K562 (cell line): ENCODE results near the gene APC2. TPM values are rescaled to one million over a fixed set of nuclear protein-coding genes. Genes with fewer than 3 reads are reported as not detected.

ENCODE experiments used
- BDP1 ChIP-seq: IDR thresholded peaks from 3 replicates; pipeline ENCODE4 v1.6.1; 2011; ENCODE audit not compliant: insufficient read length, insufficient read depth
- E4F1 ChIP-seq: fragments of 250-450 bp; sonication (Bioruptor Pico); IDR thresholded peaks from 2 replicates; pipeline ENCODE4 v1.5.0; 2021; ENCODE audit warnings: mild to moderate bottlenecking, borderline replicate concordance
- EP400 ChIP-seq: fragments of 450-650 bp; IDR thresholded peaks from 2 replicates; pipeline ENCODE4 v1.6.1; 2017; ENCODE audit warnings: antibody characterized with exemption, mild to moderate bottlenecking, moderate library complexity
- FOXP4 ChIP-seq: sonication (generic); formaldehyde crosslinking; IDR thresholded peaks from 2 replicates; pipeline ENCODE4 v1.8.0; 2022; ENCODE audit warnings: mild to moderate bottlenecking, missing genetic modification reagents, borderline replicate concordance
- HNRNPLL ChIP-seq: fragments of 200-400 bp; formaldehyde crosslinking; IDR thresholded peaks from 2 replicates; pipeline ENCODE4 v1.6.1; 2017; ENCODE audit warnings: low read length, low read depth, mild to moderate bottlenecking; ENCODE audit not compliant: poor library complexity, severe bottlenecking
- LARP7 ChIP-seq: fragments of 450-650 bp; IDR thresholded peaks from 2 replicates; pipeline ENCODE4 v1.6.1; 2016
- NELFE ChIP-seq: IDR thresholded peaks from 2 replicates; pipeline ENCODE4 v1.6.1; 2011; ENCODE audit warnings: mild to moderate bottlenecking; ENCODE audit not compliant: insufficient read depth, insufficient read length
- NEUROD1 ChIP-seq: fragments of 150-350 bp; IDR thresholded peaks from 2 replicates; pipeline ENCODE4 v1.6.1; 2014; ENCODE audit warnings: borderline replicate concordance, low read length, low read depth; ENCODE audit not compliant: partially characterized antibody
- NR3C1 ChIP-seq: sonication (generic); formaldehyde crosslinking; IDR thresholded peaks from 2 replicates; pipeline ENCODE4 v1.8.1; 2022; ENCODE audit warnings: missing genetic modification reagents
- SRSF7 ChIP-seq: fragments of 200-400 bp; formaldehyde crosslinking; optimal IDR thresholded peaks from 2 replicates; pipeline ENCODE3; 2017; ENCODE audit warnings: mild to moderate bottlenecking, low read depth, low read length
- TFAM ChIP-seq: fragments of 250-450 bp; sonication (Bioruptor Pico); conservative IDR thresholded peaks from 2 replicates; pipeline ENCODE4 v1.5.0; 2021; ENCODE audit warnings: mild to moderate bottlenecking, moderate library complexity
- TRIM24 ChIP-seq, 2 experiments: fragments of 450-650 bp; IDR thresholded peaks; 2 replicates each; pipeline ENCODE4 v1.6.1; 2016
- ZBTB43 ChIP-seq: sonication (generic); formaldehyde crosslinking; IDR thresholded peaks from 2 replicates; pipeline ENCODE4 v1.8.0; 2023; ENCODE audit warnings: mild to moderate bottlenecking, missing genetic modification reagents
- ZC3H11A ChIP-seq: IDR thresholded peaks from 2 replicates; pipeline ENCODE4 v1.6.1; 2012; ENCODE audit warnings: low read depth, low read length, improper control_type of control experiment
- ZMIZ1 ChIP-seq, 2 experiments: fragments of 150-350 bp in 1 of 2; IDR thresholded peaks; 2 replicates each; pipeline ENCODE4 v1.6.1; 2012 to 2016; ENCODE audit warnings: low read depth in 2 of 2, low read length in 2 of 2, mild to moderate bottlenecking in 1 of 2, moderate library complexity in 1 of 2
- ZNF23 ChIP-seq: fragments of 250-450 bp; sonication (Bioruptor Pico); IDR thresholded peaks from 2 replicates; pipeline ENCODE4 v1.4.0; 2020; ENCODE audit warnings: mild to moderate bottlenecking
- ZNF696 ChIP-seq: fragments of 250-450 bp; sonication (Bioruptor Pico); conservative IDR thresholded peaks from 2 replicates; pipeline ENCODE4 v1.4.0; 2020; ENCODE audit warnings: mild to moderate bottlenecking, moderate library complexity
- polyA plus RNA-seq, 8 experiments: library from polyadenylated mRNA; depleted of rRNA in 4 of 8; stranded (reverse) in 5 of 8; unstranded in 3 of 8; fragments of >200 nt; fragmentation: Nextera tagmentation in 2 of 8; fragmentation: Illumina TruSeq in 1 of 8; extraction: Ambion mirVana in 2 of 8; extraction: Trizol in 1 of 8; gene quantifications; 2 replicates each; pipeline versions ENCODE4 v1.2.1 to v1.2.3, GENCODE V29; 2011 to 2014; ENCODE audit warnings: inconsistent platforms in 1 of 8, missing spikeins in 1 of 8
- total RNA-seq, 7 experiments: library from RNA; depleted of rRNA in 6 of 7; stranded (reverse); fragments of >200 nt in 6 of 7; fragmentation: Illumina TruSeq in 2 of 7; extraction: Trizol in 2 of 7; gene quantifications; 2 replicates each; pipeline versions ENCODE4 v1.2.1 to v1.2.3, GENCODE V29; 2011 to 2021; ENCODE audit warnings: low replicate concordance in 1 of 7

The APC2 gene
- total and polyA plus RNA-seq, 9 of the 15 experiments (the other 6 are each of a cell fraction or from before 2014, with no cell fraction given): 0.01 to 0.40 (median 0.05) TPM; not detected in 3

GRCh38 chr19:1490311-1491113 is 40.6 kb downstream of the APC2 start, which contains the start of gene PCSK4 (continued):
- TF ChIP-seq ZBTB43 (no peak), ZNF696 (CRISPR knock-in tag) (no peak), SRSF7 (no peak), TFAM (CRISPR knock-in tag) (no peak), BDP1 (no peak), E4F1 (no peak), EP400 (no peak), LARP7 (no peak), NELFE (no peak), ZC3H11A (no peak), HNRNPLL (peak; percentile 85), TRIM24 (IDR thresholded peaks at IDR 0.05) (no peak), NEUROD1 (peak; percentile 65), ZMIZ1 (IDR thresholded peaks at IDR 0.05; ENCODE audit: low read depth in 2 of 2, low read length in 2 of 2) (no peak), FOXP4 (CRISPR knock-in tag) (no peak), NR3C1 (CRISPR knock-in tag) (no peak), ZNF23 (CRISPR knock-in tag) (no peak)
